Ovary (tissue), 3 donors: ENCODE data around the gene PID1.

ENCODE experiments used
- CTCF ChIP-seq, 3 donors: fragments of 450-650 bp in 2 of 3; fragments of 200-600 bp in 1 of 3; IDR thresholded peaks; one replicate each; pipeline versions ENCODE4 v1.5.1 to v1.8.0; 2016 to 2022; ENCODE audit warnings: antibody characterized with exemption in 3 of 3, mild to moderate bottlenecking in 1 of 3
- POLR2A ChIP-seq: fragments of 450-650 bp; IDR thresholded peaks from one replicate; pipeline ENCODE4 v1.6.1; 2017; ENCODE audit warnings: antibody characterized with exemption, mild to moderate bottlenecking, moderate library complexity
- donor health status: DM: no; HTN: no; CAD: no.

DNA sequence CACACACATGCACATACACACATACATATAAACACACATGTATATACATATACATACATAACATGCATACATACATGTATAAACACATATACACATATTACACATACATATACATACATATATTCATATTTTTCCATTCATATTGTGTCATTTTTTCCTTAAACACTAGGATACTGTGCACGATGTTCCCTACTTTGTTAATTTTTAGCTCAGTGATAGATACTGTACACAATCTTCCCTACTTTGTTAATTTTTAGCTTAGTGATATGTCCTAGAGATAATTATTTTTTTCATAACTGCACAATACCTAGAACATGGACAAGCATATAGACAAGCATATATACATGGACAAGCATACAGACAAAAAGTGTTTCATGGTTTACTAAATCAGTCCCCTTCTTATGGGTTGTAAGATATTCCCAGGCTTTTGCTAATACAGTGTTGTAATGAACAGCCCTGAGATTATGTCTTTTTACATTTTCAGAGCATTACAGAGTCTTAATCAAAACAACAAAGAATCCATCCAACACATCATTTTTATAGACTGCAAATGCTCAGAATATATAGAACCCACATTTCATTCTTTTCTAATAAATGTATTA lies 75.6 kb downstream of the PID1 start:
- TF ChIP-seq CTCF (IDR thresholded peaks at IDR 0.05) (no peak), POLR2A (no peak)
